Liver (tissue), 9 donors: Measurements from ENCODE around the gene WDR45B. TPM values are rescaled to one million over a fixed set of nuclear protein-coding genes. Genes with fewer than 3 reads are reported as not detected.

Source experiments
- DNase-seq: peaks from one replicate; pipeline ENCODE4 v3.0.0-alpha.2; 2017; ENCODE audit warnings: low spot score
- H3K27ac ChIP-seq, 2 donors: one replicate each; pipeline ENCODE4 v1.7.0; 2013; ENCODE audit warnings: inconsistent platforms in 2 of 2, low read length in 2 of 2, control low read depth in 1 of 2, low read depth in 1 of 2, mild to moderate bottlenecking in 1 of 2
- H3K27me3 ChIP-seq, 4 donors: one replicate each; pipeline versions ENCODE4 v1.6.1 to v1.7.0; 2013; ENCODE audit warnings: low read length in 3 of 4, inconsistent platforms in 1 of 4, mild to moderate bottlenecking in 1 of 4, moderate library complexity in 1 of 4; ENCODE audit not compliant: control insufficient read depth in 4 of 4, insufficient read depth in 4 of 4
- H3K36me3 ChIP-seq, 4 donors: one replicate each; pipeline versions ENCODE4 v1.6.1 to v1.7.0; 2013; ENCODE audit warnings: low read length in 3 of 4, mild to moderate bottlenecking in 3 of 4, low read depth in 1 of 4, moderate library complexity in 1 of 4; ENCODE audit not compliant: control insufficient read depth in 4 of 4, insufficient read depth in 3 of 4
- H3K4me1 ChIP-seq, 4 donors: one replicate each; pipeline versions ENCODE4 v1.6.1 to v1.7.0; 2013; ENCODE audit warnings: low read length in 3 of 4, mild to moderate bottlenecking in 3 of 4, moderate library complexity in 1 of 4; ENCODE audit not compliant: control insufficient read depth in 4 of 4, insufficient read depth in 4 of 4
- H3K4me3 ChIP-seq, 3 donors: one replicate each; pipeline versions ENCODE4 v1.6.1 to v1.7.0; 2013; ENCODE audit warnings: low read length in 3 of 3, control low read depth in 1 of 3, low read depth in 1 of 3, mild to moderate bottlenecking in 1 of 3
- H3K9ac ChIP-seq, 2 donors: one replicate each; pipeline ENCODE4 v1.7.0; 2013; ENCODE audit warnings: low read length in 2 of 2, mild to moderate bottlenecking in 2 of 2, moderate library complexity in 2 of 2, control low read depth in 1 of 2, low read depth in 1 of 2
- H3K9me3 ChIP-seq, 4 donors: one replicate each; pipeline versions ENCODE4 v1.6.1 to v1.7.0; 2013; ENCODE audit warnings: low read length in 3 of 4; ENCODE audit not compliant: control insufficient read depth in 4 of 4
- ATF3 ChIP-seq: IDR thresholded peaks from 2 replicates; pipeline ENCODE4 v1.6.1; 2016; ENCODE audit warnings: antibody characterized with exemption
- CTCF ChIP-seq: fragments of 150-350 bp; IDR thresholded peaks from 2 replicates; pipeline ENCODE4 v1.5.1; 2017; ENCODE audit warnings: improper control_type of control experiment, low read depth, low read length; ENCODE audit not compliant: missing input control
- EGR1 ChIP-seq, 2 donors: IDR thresholded peaks; 2 replicates each; pipeline ENCODE4 v1.6.1; 2016 to 2018; ENCODE audit warnings: antibody characterized with exemption in 2 of 2, low read depth in 2 of 2
- FOXA1 ChIP-seq: IDR thresholded peaks from 2 replicates; pipeline ENCODE4 v1.6.1; 2016; ENCODE audit warnings: antibody characterized with exemption
- FOXA2 ChIP-seq: IDR thresholded peaks from 2 replicates; pipeline ENCODE4 v1.6.1; 2016; ENCODE audit warnings: antibody characterized with exemption
- GABPA ChIP-seq, 2 donors: IDR thresholded peaks in 1 of 2; conservative IDR thresholded peaks in 1 of 2; 2 replicates each; pipeline ENCODE4 v1.6.1; 2016; ENCODE audit warnings: antibody characterized with exemption in 2 of 2, mild to moderate bottlenecking in 1 of 2, moderate library complexity in 1 of 2
- HNF4A ChIP-seq, 2 donors: conservative IDR thresholded peaks; 2 replicates each; pipeline ENCODE4 v1.6.1; 2016; ENCODE audit warnings: antibody characterized with exemption in 2 of 2, mild to moderate bottlenecking in 2 of 2
- MAX ChIP-seq: IDR thresholded peaks from 2 replicates; pipeline ENCODE4 v1.6.1; 2016; ENCODE audit warnings: antibody characterized with exemption
- RAD21 ChIP-seq, 2 donors: IDR thresholded peaks; 2 replicates each; pipeline ENCODE4 v1.6.1; 2016; ENCODE audit warnings: antibody characterized with exemption in 2 of 2, mild to moderate bottlenecking in 2 of 2
- REST ChIP-seq: IDR thresholded peaks from 2 replicates; pipeline ENCODE4 v1.6.1; 2016; ENCODE audit warnings: antibody characterized with exemption, mild to moderate bottlenecking
- RXRA ChIP-seq, 2 donors: IDR thresholded peaks; 2 replicates each; pipeline ENCODE4 v1.6.1; 2017 to 2018; ENCODE audit warnings: antibody characterized with exemption in 2 of 2, mild to moderate bottlenecking in 1 of 2
- SP1 ChIP-seq: IDR thresholded peaks from 2 replicates; pipeline ENCODE4 v1.6.1; 2018; ENCODE audit warnings: antibody characterized with exemption, mild to moderate bottlenecking
- TAF1 ChIP-seq: conservative IDR thresholded peaks from 2 replicates; pipeline ENCODE4 v1.6.1; 2016; ENCODE audit warnings: antibody characterized with exemption, mild to moderate bottlenecking
- YY1 ChIP-seq: IDR thresholded peaks from 2 replicates; pipeline ENCODE4 v1.6.1; 2016; ENCODE audit warnings: antibody characterized with exemption, mild to moderate bottlenecking
- WGBS: extraction: QIAGEN DNeasy Blood & Tissue Kit; methylation state at CpG from one replicate; pipeline ENCODE4 v1.1.7; 2013; 5-methylcytosine and 5-hydroxymethylcytosine counted together
- polyA plus RNA-seq, 2 donors: library from polyadenylated mRNA; stranded (reverse) in 1 of 2; unstranded in 1 of 2; fragments of 200-250 nt in 1 of 2; fragments of >200 nt in 1 of 2; fragmentation: Nextera tagmentation in 1 of 2; extraction: Ambion mirVana in 1 of 2; gene quantifications; one replicate each; pipeline versions ENCODE4 v1.2.1 to v1.2.3, GENCODE V29; 2013 to 2015
- total RNA-seq, 2 donors: library from RNA; depleted of rRNA; stranded (reverse); fragments of >200 nt; gene quantifications; one replicate each; pipeline ENCODE4 v1.2.3, GENCODE V29; 2014
- donor health status: healthy.
- donor health status: healthy.
- donor health status: healthy.
- donor health status: healthy.
- donor health status: healthy.

Gene WDR45B
- total and polyA plus RNA-seq, 4 donors, result 25.4 to 40.9 (median 29.2) TPM

GRCh38 chr17:82674656-82675475 is 26.6 kb upstream of the WDR45B start:
- DNase-seq, result no peak
- Histone ChIP-seq H3K4me3 (no peak overlapping the region), H3K27ac (peak overlapping the region in 1 of 2 donors; percentile 18), H3K9me3 (no peaks in the 10 kb centered on the region), H3K27me3 (no peaks in the 10 kb centered on the region), H3K36me3 (no peaks in the 10 kb centered on the region), H3K9ac (peak overlapping the region in 1 of 2 donors; percentile 20), H3K4me1 (peaks cover 10 to 16% (median 13%) of the 10 kb centered on the region in 4 donors)
- WGBS, result 69% methylated on average over 20 of the region's 20 CpGs
- TF ChIP-seq CTCF (no peak), REST (no peak), SP1 (peak; percentile 34), EGR1 (IDR thresholded peaks at IDR 0.05; ENCODE audit: low read depth in 2 of 2) (no peak), RXRA (IDR thresholded peaks at IDR 0.05) (peak; percentile 66 to 85), HNF4A (conservative IDR thresholded peaks at IDR 0.05) (peak; percentile 34 to 41), YY1 (peak; percentile 31), ATF3 (no peak), FOXA1 (no peak), RAD21 (IDR thresholded peaks at IDR 0.05) (peak in 1 of 2 donors; percentile 21)

GRCh38 chr17:82670661-82671450 is 22.6 kb upstream of the WDR45B start:
- DNase-seq, result no peak
- Histone ChIP-seq H3K4me3 (no peak overlapping the region), H3K9me3 (no peaks in the 10 kb centered on the region), H3K9ac (no peak overlapping the region), H3K27ac (no peak overlapping the region), H3K36me3 (no peaks in the 10 kb centered on the region), H3K27me3 (no peaks in the 10 kb centered on the region), H3K4me1 (peaks cover 11 to 18% (median 15%) of the 10 kb centered on the region in 4 donors)
- WGBS, result 91% methylated on average over 19 of the region's 19 CpGs
- TF ChIP-seq TAF1 (no peak), GABPA (IDR thresholded peaks at IDR 0.05 in 1 of 2, conservative IDR thresholded peaks at IDR 0.05 in 1 of 2) (no peak), ATF3 (no peak), YY1 (no peak), FOXA1 (no peak), SP1 (no peak), FOXA2 (no peak), CTCF (no peak), RXRA (IDR thresholded peaks at IDR 0.05) (no peak), REST (no peak), MAX (no peak), EGR1 (IDR thresholded peaks at IDR 0.05; ENCODE audit: low read depth in 2 of 2) (no peak)
